GM21390 (cell line): ENCODE measurements around the gene APOH.

Experiments used
- ATAC-seq: cut with Tn5 transposase; IDR thresholded peaks from one replicate; pipeline ENCODE4 v1.9.1; 2021; ENCODE audit not compliant: unreplicated experiment

APOH gene

DNA sequence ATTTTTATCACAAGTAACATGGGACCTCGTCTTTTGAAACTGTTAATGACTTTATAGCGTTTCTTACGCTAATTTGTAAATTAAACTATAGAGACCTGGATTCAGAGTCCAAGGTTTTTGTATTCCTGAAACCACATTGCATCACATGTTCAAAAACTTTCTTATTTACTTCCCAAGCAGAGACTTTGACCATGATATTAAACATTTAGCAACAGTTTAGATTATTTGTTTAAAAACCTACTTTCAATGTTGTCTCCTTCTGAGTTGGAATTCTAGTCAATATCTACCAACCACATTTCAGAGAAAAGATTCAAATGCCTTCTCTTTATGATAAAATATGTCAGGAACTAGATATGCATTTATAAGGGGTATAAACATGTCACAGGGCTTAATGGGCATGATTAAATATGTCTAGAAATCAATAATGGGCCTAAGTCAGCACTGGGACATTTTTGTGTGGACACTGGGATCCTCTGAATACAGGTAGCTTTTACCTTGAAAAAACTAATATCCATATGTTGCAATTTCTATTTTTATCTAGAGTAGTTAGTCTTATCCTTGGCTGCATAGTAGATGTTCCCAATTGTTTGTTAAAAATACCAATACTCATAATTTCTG lies 6.3 kb upstream of the APOH start:
- ATAC-seq = no peak

DNA sequence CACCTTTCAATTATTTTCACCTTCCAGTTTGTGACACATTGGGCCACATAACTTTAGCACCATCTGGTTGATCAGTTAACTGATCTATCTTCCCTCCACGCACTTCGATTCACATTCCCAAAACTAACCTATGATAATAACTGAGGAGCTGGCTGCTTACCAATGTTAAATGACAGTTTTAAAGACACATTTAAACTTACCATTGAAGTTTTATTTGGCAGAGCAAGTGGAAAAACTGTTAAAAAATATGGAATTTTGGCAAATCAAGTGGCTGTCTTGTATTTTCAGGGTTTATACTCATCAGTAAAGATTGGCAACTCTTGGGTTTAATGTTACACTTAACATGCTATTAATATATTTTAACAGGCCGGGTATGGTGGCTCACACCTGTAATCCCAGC lies 5.4 kb upstream of the APOH start:
- no peak for ATAC-seq

DNA sequence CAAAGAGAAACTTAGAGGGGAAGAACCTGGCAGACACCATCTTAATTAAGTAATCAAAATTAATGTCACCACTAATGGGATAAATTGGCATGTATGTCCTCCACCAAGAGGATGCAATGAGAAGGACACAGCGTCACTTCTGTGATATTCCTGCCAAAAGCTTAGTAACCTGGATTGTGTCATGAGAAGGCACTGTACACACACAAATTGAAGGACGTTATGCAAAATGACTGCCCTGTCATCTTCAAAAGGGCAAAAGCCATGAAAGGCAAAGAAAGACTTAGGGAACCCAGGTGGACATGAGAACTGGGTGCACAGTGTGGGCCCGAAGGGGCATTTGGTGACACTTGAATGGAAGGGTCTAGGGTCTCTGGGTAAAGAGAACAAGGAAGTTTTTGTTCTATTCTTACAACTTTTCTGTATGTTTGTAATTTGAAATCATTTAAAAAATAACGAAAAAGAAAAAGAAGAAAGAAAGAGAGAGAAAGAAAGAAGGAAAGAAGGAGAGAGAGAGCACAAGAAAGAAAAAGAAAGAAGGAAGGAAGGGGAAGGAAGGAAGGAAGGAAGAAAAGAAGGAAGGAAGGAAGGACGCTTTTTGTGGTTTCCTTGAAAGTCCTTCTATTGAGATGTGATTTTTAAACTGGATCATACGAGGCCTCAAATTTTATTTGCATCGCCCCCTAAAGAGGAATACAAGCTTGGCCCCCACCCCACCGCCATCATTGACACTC lies 4.0 kb upstream of the APOH start:
- ATAC-seq = no peak

DNA sequence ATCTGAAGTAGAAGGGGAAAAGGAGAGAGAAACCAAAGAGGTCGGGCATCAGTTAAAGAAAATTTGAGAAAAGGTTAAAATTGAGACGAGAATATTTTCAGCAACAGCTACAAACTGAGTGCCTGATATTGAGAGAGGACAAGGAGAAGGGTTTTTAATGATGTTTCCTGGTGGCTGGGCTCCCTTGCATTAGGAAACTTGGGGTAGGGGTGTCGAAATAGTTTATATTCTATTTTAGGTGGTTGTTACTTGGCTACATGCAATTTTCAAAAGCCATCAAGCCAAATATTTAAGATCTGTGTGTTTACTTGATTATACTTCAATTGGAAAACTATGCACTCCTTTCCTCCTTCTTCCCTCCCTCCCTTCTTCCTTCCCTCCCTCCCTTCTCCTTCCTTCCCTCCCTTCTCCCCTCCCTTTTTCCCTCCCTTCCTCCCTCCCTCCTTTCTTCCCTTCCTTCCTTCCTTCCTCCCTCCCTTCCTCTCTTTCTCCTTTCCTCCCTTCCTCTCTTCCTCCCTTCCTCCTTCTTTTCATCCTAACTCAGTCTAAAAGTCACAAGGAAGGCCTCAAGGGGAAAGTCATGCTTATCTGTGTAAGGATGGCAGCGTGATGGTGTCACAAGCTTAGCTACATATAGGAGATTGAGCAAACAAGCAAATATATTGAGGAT lies 1.8 kb upstream of the APOH start:
- no peak for ATAC-seq

DNA sequence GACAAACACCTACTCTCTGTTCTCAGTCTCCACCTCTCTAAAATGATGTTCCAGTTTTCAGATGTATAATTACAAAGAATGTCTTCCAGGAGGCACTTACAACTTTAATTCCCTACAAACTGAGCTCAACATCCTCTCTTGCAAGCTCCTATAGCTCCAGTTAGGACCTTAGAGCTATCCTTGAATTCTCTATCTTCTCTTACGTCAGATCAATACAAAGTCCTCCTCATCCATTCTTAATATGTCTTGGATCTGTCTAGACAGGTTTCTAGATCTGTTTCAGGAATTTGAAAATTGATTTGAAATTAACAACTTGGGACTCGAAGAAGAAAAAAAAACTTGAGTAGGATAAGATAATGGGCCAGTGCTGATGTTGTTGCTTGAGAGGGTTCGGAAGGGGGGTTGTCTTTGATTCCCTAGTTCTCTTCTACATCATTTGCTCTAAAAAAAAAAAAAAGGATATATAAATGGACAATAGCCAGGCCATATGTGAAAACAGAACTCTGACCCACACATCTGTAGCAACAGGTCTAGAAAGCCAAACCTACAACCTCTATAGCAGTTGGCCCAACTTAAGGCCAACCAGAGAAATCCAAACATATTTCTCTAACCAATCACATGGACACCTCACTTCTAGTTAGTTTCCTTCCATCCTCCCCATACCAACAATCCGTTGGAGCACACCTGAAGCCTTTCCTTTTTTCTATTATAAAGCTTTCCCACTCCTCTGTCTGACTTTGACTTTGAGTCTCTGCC lies 746 bp upstream of the APOH start:
- no peak for ATAC-seq

DNA sequence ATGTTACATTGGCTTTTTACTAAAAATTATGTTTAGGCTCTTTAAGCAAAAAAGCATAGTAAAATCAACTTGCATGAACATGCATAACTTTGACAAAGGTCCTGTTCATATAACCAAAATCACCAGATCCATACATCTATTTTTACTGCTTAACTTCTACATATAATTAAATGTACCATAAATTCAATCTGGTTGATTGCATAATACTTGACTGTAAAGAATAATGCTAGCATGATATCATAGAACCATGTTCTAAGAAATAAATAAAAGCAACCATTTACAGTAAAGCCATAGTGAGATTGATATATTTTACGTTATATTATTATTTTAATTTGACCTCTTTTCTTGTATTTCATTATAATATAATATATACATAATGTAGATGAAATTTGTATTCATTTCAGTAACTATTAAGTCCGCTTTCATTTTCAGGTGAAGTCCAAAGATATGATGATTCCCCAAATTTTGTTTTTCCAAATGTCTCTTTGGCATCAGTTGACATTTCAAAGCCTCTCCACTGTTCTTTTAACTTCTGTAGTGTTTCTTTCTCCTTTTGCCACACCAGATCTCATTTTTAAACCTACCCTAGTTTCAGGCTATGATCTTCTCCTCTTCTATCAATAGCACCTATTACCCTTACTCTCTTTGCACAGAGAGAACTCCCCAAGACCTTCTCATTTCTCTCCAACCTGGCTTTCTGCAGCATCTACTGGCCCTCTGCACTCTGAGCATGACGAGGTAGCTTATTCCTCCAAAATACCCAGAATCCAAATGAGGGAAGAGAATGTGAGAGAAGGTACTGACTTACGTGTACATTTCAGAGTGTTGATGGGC lies 1.8 kb downstream of the APOH start:
- ATAC-seq = no peak

DNA sequence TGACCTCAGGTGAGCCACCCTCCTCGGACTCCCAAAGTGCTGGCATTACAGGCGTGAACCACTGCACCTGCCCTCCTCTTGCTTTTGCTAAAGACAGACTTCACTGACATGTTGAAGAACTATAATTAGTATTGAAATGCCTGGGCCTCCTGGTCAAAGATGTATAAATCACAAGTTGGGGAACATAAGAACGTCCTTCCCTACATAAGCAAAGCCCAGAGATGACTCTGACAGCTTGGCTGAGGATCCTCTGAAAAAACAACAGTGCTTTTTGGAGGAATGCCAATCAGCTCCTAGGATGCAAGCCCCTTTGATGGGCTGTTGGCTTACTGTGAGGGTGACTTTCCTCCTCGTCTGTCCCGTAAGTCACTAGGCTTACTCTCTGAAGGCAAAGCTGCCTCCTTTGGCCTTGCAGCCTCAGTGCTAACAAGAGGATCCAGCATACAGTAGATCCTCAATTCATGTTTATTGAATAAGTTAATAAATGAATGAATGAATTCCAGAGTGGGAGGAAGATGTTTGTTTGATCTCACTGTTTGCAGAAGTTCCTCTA lies 6.3 kb downstream of the APOH start:
- ATAC-seq = no peak

DNA sequence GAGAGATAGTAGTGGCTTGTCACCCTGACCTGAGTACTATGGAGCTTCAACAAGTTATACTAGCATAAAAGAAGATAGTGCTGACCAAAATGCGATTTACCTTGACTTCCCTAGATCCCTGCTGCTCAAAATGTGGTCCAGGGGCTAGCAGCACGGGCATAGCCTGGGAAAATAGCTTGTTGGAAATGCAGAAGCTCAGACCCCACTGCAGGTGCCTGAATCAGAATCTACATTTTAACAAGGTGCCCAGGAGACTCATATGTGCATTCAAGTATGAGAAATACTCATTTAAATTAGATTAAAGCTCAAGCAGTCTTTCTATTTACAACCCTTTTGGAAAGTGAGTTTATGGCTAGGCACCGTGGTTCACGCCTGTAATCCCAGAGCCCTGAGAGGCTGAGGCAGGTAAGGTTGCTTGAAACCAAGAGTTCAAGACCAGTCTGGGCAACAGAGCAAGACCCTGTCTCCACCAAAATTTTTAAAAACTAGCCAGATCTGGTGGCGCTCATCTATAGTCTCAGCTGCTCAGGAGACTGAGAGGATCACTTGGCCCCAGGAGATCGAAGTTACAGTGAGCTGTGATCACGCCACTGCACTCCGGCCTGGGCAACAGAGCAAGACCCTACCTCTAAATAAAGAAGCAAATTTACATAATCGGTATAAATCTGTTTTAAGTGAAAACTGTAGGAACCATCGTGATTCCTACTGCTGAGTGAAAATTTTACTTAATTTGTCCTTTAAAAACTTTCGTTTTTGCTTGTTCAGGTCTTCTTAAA lies 7.3 kb downstream of the APOH start:
- ATAC-seq = no peak

DNA sequence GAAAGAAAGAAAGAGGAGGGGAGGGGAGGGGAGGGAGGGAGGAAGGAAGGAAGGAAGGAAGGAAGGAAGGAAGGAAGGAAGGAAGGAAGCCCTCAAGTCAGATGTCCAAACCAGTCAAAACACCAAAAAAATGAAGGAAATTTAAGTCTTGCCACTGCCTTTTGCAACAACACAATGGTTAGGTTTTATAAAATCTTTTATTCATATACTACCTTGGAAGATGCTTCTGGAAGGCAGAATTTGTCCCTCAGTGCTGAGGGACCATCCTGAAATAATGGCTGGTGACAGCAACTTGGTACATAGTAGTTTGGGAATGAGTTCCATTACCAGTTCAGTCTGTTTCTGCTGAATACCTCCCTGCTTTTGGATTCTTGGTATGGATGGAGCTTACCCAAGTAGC lies 7.9 kb downstream of the APOH start:
- ATAC-seq = no peak

DNA sequence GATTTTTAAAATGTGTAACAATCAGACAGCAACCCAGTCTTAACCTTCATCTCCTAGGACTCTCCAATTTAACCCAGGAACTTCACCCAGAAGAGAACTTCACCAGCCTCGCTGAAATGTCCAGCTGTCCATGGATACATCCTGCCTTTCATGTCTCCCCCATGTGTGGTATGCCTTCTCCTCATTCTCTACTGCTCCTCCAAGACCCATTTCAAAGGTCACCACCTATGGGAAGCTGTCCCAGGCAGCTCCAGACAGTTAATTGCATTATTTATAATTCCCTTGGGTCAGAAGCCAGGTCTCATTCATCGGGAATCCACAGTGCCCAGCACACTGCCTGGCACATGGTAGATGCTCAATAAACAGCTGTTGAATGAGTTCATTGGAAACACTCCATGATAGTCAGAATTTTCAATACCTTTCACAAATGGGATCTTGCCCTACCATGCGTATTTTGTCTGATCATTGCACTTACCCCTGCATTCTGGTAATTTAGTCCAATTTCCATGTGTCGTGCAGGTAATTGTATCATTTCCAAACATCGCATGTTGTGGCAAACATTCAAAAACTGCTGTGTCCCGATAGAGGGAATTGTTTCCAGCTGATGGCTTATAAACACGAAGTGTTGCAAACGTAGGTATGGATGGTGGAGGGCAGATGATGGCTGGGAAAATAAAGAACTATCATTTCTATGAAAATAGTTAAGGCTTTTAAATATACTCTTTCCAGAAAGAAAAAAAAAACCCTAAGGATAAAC lies 9.0 kb downstream of the APOH start:
- ATAC-seq = no peak

DNA sequence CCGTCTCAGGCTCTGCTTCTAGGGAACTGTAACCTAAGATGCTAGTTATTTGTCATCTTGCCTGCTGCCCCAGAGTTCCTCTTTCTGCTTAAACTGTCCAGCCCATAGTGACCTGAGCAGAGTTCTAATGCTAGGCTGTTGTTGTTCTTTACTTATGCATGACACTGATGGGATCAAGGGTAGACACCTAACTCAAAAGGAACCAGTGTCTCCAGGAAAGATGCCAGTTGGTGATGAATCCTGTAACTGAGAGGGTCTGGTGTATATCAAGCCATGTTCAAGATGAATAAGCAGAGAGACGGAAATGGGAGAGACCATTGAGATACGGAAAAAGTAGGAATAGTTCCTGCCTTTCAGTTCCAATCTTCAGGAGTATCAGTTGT lies 13.7 kb downstream of the APOH start:
- no peak for ATAC-seq

DNA sequence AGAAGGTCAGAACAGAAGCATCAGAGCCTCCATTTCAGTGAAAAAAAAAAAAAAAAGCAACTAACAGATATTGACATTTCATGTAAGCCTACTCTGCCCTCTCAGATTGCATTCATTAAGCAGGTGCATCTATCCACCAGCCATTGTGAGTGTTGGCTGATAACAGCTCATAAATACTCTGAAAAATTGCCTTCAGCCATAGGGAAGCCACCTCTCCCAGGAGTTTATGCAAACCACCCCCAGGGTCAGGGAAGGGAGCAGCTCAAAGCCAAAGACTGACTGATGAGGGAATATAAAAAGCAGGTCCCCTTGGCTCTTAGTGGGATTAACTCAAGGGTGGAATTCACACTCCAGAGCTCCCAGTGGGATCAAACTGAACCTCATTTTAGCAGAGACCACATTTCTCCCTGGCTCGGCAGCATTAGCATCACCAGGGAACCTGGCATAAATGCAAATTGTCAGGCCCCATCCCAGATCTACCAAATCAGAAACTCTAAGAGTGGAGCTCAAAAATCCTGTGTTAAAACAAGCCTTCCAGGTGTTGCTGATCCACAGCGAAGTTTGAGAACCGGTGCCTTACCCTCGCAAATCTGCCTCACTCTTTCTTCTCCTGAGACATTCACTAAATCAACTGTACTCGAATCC lies 14.2 kb downstream of the APOH start:
- ATAC-seq = no peak

DNA sequence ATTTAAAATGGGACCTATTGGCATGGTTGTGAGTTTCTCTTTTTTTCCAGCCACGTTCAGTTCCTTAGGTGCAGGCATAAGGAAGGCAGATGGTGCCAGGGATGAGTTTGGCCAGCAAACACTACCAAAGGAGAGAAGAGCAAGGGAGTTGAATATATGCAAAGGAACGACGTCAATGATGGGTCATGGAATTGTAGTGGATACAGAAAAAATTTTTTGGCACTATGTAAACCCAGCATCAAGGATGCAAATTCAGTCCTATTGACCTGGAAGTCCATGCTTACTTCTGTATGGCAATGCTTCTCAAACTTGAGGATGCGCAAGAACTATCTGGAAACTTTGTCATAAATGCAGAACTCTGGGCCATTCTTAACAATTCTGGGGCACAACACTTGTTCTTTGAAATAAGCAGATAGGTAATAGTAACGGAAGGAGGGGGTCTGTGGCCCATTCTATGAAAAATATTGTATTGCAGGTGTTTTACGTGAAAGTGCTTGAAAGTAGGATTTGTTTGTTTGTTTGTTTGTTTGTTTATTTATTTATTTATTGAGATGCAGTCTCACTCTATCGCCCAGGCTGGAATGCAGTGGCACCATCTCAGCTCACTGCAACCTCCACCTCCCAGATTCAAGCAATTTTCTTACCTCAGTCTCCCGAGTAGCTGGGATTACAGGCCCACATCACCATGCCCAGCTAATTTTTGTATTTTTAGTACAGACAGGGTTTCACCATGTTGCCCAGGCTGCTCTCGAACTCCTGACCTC lies 18.0 kb downstream of the APOH start:
- no peak for ATAC-seq

DNA sequence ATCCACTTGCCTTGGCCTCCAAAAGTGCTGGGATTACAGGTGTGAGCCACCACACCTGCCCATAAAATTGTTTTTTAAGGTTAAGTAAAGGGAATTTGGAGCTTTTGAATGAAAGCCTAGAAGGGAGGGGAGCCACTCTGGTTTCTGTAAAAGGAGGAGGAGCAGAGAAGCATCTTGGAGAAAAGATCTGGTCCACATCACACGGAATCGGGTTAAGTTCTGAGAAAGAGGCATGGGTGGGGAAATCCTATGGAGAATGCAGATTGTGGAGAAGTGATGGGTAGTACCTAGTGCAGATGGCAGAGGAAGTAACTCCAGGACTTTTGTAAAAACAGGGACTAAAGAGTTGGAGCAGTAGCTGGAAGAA lies 19.0 kb downstream of the APOH start:
- ATAC-seq = no peak

DNA sequence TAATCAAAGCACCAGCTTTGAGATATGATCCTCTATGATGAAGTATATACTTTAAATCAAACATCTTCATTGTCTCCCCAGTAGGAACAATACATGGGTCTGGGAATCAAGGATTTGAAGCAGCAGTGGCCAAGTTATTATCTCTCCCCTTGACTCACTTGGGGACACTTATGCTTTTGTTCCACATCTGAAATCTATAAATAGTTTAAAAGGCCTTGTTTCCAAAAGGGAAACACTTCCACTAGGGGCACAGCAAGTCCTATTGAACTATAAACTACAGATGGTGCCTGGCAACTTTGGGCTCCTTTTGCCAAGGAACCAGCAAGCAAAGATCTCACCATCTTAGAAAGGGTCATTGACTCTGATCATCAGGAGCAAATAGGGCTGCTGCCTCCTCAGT lies 21.3 kb downstream of the APOH start:
- ATAC-seq = no peak

DNA sequence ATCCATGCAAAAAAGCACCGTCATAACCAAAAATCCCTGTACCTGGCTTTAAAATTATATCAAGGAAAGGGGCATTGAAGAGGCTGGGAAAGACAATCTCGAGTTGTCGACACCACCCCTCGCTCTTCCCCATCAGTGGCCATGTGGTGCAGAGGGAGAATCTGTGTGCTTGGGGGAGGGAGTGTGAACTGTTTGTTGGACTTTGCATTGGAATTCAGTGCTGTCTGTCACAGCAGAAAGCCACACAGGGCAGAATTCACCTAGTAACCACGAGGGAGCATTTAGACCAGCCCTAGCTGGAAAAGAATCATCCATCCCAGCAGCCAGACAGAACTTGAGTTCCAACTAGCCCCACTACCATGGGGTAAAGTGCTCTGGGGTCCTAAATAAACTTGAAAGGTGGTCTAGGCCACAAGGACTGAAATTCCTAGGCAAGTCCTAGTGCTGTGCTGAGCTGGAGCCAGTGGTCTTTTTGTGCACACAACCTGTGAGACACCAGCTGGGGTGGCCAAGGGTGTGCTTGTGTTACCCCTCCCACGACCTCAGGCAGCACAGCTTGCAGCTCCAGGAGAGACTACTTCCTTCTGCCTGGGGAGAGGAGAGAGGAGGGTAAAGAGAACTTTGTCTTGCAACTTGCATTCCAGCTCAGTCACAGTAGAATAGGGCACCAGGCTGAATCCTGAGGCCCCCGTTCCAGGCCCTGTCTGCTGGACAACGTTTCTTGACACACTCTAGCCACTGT lies 25.8 kb downstream of the APOH start:
- no peak for ATAC-seq

DNA sequence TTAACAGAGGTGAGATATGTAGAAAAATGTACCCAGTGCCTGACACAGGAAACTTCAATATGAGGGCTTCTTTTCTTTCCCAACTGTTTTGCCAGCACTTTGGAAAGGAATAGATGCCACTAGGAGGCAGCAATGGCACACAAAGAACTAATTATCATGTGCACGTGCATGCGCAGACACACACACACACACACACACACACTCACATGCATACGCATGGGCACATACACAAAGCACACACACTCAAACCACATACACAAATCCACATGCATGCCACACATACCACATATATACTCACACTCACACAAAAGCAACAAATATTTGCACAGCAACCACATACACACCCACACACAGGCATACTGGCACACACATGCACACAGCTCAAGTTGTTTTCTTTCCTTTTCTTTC lies 28.5 kb downstream of the APOH start:
- ATAC-seq = no peak
